Measurements from ENCODE around the gene KRTAP20-3.

- TF ChIP-seq CTCF (conservative IDR thresholded peaks at IDR 0.05; ENCODE audit: low read length) (no peak), EZH2phosphoT487 (IDR thresholded peaks at IDR 0.05; ENCODE audit: borderline replicate concordance, low read depth, low read length) (no peak)
Measured at GRCh38 chr21:30689822-30690221, 47.2 kb downstream of the KRTAP20-3 start.
